DND-41 (cell line): ENCODE data around the gene GPATCH4.

Source experiments
- CTCF ChIP-seq: IDR thresholded peaks from 2 replicates; pipeline ENCODE4 v1.5.1; 2012; ENCODE audit warnings: borderline replicate concordance, low read length, moderate library complexity, mild to moderate bottlenecking; ENCODE audit not compliant: poor library complexity, severe bottlenecking; ENCODE audit errors: extremely low read depth
- EZH2 ChIP-seq: IDR thresholded peaks from 3 replicates; pipeline ENCODE4 v1.6.1; 2012; ENCODE audit warnings: borderline replicate concordance, low read depth, mild to moderate bottlenecking, moderate library complexity, low read length, inconsistent platforms; ENCODE audit not compliant: severe bottlenecking

GRCh38 chr1:156552518-156552917 is 48.8 kb downstream of the GPATCH4 start:
- TF ChIP-seq CTCF (no peak), EZH2 (no peak)
